ENCODE measurements around the gene MEGF11. TPM values are rescaled to one million over a fixed set of nuclear protein-coding genes. Genes with fewer than 3 reads are reported as not detected.

Gene MEGF11
- total RNA-seq, 4 donors from 2014 or later: not detected

- Histone ChIP-seq H3K4me3 (no peak overlapping the region), H3K9me3 (no peaks in the 10 kb centered on the region), H3K27me3 (no peaks in the 10 kb centered on the region), H3K4me1 (no peaks in the 10 kb centered on the region), H3K27ac (no peak overlapping the region), H3K36me3 (no peaks in the 10 kb centered on the region)
- no peak for DNase-seq
- TF ChIP-seq CTCF (IDR thresholded peaks at IDR 0.05) (no peak), POLR2A (IDR thresholded peaks at IDR 0.05) (no peak)
Observed at GRCh38 chr15:66210684-66211083, 42.9 kb downstream of the MEGF11 start.

- no peak for DNase-seq
- TF ChIP-seq POLR2A (IDR thresholded peaks at IDR 0.05): no peak
- no peak for TF ChIP-seq CTCF (IDR thresholded peaks at IDR 0.05)
- Histone ChIP-seq H3K27ac (no peak overlapping the region), H3K36me3 (no peaks in the 10 kb centered on the region), H3K27me3 (no peaks in the 10 kb centered on the region), H3K4me1 (no peaks in the 10 kb centered on the region), H3K9me3 (no peaks in the 10 kb centered on the region), H3K4me3 (no peak overlapping the region)
Observed at GRCh38 chr15:66198757-66199156, 54.8 kb downstream of the MEGF11 start.

GRCh38 chr15:66196602-66197001, 56.9 kb downstream of the MEGF11 start:
- H3K4me1 ChIP-seq: no peaks in the 10 kb centered on the region

GRCh38 chr15:66195621-66196230, 57.8 kb downstream of the MEGF11 start:
- Histone ChIP-seq H3K36me3 (no peaks in the 10 kb centered on the region), H3K4me3 (no peak overlapping the region), H3K27ac (no peak overlapping the region), H3K4me1 (no peaks in the 10 kb centered on the region), H3K27me3 (no peaks in the 10 kb centered on the region), H3K9me3 (no peaks in the 10 kb centered on the region)
- TF ChIP-seq POLR2A (IDR thresholded peaks at IDR 0.05): no peak
- no peak for TF ChIP-seq CTCF (IDR thresholded peaks at IDR 0.05)
- DNase-seq: no peak

More at GRCh38 chr15:66196602-66197001, 56.9 kb downstream of the MEGF11 start:
- DNase-seq: no peak
- Histone ChIP-seq H3K27ac (no peak overlapping the region), H3K4me3 (no peak overlapping the region), H3K9me3 (no peaks in the 10 kb centered on the region), H3K27me3 (no peaks in the 10 kb centered on the region), H3K36me3 (no peaks in the 10 kb centered on the region)
- TF ChIP-seq POLR2A (IDR thresholded peaks at IDR 0.05): no peak
- TF ChIP-seq CTCF (IDR thresholded peaks at IDR 0.05): no peak

GRCh38 chr15:66193066-66193465, 60.5 kb downstream of the MEGF11 start:
- no peak for DNase-seq
- Histone ChIP-seq H3K4me1 (no peaks in the 10 kb centered on the region), H3K9me3 (no peaks in the 10 kb centered on the region), H3K27ac (no peak overlapping the region), H3K27me3 (no peaks in the 10 kb centered on the region), H3K4me3 (no peak overlapping the region), H3K36me3 (no peaks in the 10 kb centered on the region)
- TF ChIP-seq POLR2A (IDR thresholded peaks at IDR 0.05) (no peak), CTCF (IDR thresholded peaks at IDR 0.05) (no peak)

GRCh38 chr15:66190746-66191145, 62.8 kb downstream of the MEGF11 start:
- Histone ChIP-seq H3K27me3 (no peaks in the 10 kb centered on the region), H3K36me3 (no peaks in the 10 kb centered on the region), H3K9me3 (no peaks in the 10 kb centered on the region), H3K4me1 (no peaks in the 10 kb centered on the region), H3K4me3 (no peak overlapping the region), H3K27ac (no peak overlapping the region)
- TF ChIP-seq POLR2A (IDR thresholded peaks at IDR 0.05): no peak
- TF ChIP-seq CTCF (IDR thresholded peaks at IDR 0.05): no peak
- DNase-seq: no peak

Measured in Peyer's patch (tissue), 4 donors.